GM23248 (cell line): ENCODE measurements around the gene ACVR1.

Experiments
- EZH2 ChIP-seq: fragments of 200-600 bp; sonication (generic); IDR thresholded peaks from 2 replicates; pipeline ENCODE4 v1.6.1; 2018; ENCODE audit warnings: antibody characterized with exemption, mild to moderate bottlenecking; ENCODE audit not compliant: insufficient read depth, poor library complexity, severe bottlenecking
- EZH2phosphoT487 ChIP-seq: fragments of 200-600 bp; sonication (generic); IDR thresholded peaks from 2 replicates; pipeline ENCODE4 v1.6.1; 2018; ENCODE audit warnings: antibody characterized with exemption, moderate library complexity, mild to moderate bottlenecking, low read depth; ENCODE audit not compliant: insufficient read depth

DNA sequence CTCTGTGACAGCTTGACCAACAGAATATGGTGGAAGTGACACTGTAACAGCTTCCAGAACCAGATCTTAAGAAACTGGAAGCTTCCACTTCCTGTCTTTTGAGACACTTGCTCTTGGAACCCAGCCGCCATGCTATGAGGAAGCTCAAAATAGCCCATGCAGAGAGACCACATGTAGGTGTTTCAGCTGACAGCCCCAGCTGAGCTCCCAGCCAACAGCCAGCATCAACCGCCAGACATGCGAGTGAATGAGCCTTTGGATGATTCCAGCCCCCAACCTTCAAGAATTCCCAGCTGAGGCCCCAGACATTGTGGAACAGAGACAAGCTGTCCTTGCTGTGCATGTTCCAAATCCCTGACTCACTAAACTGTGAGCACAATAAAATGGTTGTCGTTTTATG is 27.9 kb downstream of the ACVR1 start:
- TF ChIP-seq EZH2 (no peak), EZH2phosphoT487 (no peak)
